ENCODE data around the gene SLC30A10.
"Not testable (repeated sequence)": the region's sequence is repeated elsewhere in the genome, so short reads cannot be mapped to it uniquely, and the experiment has no call there.

Gene SLC30A10

DNA sequence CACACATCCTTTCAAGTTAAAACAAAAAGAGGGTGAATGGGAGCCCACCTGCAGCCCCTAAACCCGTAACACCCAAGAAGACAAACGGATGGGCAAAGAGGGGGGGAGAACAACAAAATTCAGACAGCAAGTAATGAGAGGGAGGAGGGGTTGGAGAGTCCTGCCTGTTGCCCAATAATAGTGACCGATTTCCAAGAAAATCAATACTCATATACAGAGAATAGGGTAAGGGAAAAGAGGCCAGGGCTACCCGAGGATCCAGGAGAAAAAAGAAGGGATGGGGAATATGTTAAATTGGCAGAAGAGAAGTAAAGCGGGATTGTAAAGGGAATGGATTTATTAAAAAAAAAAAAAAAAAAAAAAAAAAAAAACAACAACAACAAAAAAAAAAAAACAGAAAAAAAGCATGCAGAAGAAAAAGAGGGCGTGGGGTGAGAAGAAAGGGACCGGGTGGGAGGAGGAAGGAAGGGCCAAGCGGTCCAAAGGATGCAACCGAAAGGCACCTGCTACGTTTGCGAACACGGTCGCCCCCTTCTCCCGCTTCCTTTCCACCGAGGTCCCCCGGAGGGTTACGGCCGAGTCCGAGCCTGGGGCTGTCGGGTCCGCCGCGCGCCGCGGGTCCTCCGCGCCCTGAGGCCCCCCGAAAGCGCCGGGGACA, 930 bp downstream of the SLC30A10 start:
- no peak for DNase-seq

- DNase-seq: no peak
These were observed 1.9 kb downstream of the SLC30A10 start for GRCh38 chr1:219926363-219926998.

- no peak for DNase-seq
These were observed 4.0 kb downstream of the SLC30A10 start for GRCh38 chr1:219924342-219924741.

GRCh38 chr1:219917851-219918466, 10.4 kb downstream of the SLC30A10 start:
- no peak for DNase-seq

DNA sequence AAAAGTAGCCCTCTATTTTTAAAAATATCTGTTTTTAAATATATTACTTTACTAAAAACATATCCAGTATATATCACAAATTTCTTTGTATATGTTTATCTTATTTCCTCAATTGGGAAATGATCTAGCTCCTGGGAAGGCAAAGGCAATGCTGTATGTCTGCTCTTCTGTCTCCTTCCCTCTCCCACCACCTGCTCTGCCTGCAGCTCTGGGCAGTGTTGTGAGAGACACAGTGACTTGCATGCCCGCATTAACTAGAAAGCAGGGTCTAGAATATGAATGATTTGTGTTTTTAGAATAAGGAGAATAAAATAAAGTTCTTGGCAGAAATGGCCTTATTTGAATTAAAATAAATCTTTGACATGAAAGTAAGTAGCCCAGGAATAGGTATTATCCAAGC, 11.1 kb downstream of the SLC30A10 start:
- no peak for DNase-seq

DNA sequence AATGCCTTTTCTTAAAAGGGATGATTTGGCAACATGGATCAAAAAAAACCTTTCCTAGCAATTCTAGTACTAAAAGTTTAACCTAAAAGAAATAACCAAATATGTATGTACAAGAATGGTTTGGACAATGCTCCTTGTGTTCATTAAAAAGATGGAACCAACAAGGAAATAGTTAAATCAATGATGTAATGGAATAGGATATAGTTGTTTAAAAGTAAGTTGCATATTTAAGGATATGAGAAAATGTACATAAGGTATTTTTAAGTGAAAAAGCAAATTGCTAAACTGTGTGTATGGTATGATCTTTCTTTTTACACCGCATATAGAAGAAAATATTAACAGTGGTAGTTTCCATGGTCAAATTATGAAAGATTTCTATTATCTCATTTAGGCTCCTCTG, 12.1 kb downstream of the SLC30A10 start:
- DNase-seq: no peak

DNA sequence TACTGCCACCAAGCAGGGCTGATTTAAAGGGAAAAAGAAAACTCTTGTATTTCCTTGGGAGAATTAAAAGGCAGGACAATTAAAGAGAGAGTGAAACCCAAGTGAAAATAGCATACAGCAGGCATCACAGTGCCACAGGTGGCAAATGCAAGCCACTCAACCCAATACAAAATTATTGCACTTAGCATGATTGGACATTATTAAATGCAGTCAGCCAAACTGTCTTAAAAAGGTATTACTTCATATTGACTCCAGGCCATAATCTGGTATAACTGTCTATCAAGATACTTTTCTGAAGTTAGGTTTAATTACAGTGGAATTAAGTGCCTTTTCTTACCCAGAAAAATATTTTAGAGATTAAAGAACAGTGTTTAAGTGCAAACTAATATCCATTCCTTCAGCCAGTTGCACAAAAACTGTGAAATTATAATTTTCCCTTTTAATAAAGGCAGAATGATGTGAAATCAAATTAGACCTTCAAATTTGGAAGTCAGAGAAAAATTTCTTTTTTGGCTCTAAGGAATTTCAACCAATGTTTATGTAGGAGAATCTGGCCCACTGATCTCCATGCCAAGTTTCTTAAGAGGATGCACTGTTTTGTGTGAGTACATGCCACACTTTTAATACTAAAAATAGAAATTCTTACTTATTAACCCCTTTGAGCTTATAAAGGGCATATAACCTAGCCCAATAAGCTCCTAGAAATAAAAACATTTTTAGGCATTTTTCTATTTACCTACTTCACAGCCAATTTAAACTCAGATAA, 15.2 kb downstream of the SLC30A10 start:
- no peak for DNase-seq

- no peak for DNase-seq
These were observed 17.6 kb downstream of the SLC30A10 start for GRCh38 chr1:219910716-219911115.

DNA sequence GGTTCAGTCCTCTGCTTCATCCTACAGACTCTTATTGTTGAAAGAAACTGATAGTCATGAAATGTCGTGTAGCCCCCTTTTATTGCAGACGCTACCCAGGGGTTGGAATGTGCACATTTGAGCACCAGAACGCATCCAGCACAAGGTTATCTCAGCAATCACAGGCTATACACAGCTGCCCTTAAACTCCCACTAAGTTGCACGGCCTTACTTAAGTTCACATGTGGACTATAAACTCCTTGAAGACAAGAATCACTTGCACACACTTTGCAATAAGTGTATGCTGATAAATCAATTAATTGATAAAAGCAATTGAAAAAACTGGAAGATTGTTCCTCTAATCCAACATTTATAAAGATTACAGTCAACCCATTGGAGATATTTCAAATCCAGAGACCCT, 18.9 kb downstream of the SLC30A10 start:
- DNase-seq: no peak

GRCh38 chr1:219908170-219908569, 20.2 kb downstream of the SLC30A10 start:
- DNase-seq: no peak

DNA sequence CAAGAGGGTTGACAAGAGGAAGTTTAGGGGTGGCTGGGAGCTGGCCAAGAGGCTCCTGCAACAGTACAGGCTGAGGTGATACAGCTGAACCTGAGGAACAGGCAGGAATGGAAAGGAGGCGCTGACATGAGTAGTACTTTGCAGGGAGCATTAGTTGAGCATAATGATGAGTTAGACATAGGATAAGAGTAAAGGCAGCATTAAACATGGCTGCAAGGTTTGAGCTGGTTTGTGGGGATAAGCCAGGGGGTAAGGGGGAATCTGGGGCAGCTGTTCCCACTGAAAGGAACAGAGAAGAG, 20.6 kb downstream of the SLC30A10 start:
- no peak for DNase-seq

DNA sequence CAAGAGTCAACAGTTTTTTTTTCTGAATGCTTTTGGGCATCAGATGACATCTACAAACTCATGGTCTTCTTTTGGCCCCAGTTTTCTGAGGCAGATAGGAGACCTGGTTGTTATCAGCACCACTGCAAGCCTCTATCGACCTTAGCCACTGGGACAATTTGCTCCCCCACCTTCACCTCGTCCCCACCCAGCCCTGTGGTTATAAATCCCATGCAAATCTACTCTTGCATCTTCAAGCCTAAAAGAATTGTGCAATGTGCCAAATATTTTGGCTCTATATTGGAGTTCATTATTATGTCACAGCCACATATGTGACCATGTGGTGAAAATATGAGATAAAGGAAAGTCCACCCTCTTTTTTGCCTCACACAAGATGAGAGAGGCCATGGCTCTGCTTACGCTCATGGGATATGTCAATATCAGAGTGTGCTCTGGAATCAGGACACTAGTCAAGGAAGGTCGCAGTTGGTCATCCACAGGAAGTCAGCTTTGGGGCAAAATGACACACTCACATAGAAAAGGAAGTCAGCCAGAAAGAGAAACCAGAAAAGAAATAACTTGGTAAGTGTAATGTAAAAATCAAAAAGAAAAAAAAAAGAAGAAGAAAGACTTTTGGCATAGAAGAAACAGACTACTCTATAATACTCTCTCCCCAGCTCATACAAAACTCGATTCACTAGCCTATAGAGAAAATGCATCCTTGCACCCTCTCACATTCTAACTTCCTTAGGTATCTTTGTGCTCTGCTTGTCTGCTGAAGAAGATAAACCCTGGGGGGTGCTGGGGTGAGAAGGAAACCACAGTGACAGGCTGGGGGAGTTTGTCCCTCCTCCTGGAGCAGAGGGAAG, 21.2 kb downstream of the SLC30A10 start:
- DNase-seq: no peak

DNA sequence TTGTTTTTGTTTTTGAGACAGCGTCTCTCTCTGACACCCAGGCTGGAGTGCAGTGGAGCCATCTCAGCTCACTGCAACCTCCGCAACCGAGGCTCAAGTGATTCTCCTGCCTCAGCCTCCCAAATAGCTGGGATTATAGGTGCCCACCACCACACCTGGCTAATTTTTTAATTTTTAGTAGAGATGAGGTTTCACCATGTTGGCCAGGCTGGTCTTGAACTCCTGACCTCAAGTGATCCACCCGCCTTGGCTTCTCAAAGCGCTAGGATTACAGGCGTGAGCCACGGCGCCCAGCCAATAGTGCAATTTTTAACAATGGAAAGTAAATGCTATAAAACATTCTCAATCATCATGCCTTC, 21.8 kb downstream of the SLC30A10 start:
- DNase-seq: not testable (repeated sequence)

DNA sequence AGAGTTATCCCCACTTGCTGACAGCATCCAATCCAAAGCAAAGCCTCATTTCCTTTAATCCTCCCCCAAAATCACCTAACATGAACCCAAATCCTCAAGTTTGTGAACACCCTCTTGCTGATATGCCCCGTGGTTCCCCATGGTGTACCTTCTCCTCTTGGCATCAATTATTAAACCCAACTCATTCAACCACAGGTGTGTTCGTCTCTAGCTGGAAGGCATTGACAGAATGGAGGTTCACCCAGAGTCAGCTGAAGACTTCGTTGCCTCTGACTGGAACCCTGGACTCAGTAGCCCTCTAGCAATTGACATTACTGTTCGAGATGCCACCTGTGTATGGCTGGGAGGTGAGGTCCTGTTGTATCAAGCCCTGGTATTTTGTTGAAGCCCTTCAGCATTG, 22.8 kb downstream of the SLC30A10 start:
- no peak for DNase-seq

DNA sequence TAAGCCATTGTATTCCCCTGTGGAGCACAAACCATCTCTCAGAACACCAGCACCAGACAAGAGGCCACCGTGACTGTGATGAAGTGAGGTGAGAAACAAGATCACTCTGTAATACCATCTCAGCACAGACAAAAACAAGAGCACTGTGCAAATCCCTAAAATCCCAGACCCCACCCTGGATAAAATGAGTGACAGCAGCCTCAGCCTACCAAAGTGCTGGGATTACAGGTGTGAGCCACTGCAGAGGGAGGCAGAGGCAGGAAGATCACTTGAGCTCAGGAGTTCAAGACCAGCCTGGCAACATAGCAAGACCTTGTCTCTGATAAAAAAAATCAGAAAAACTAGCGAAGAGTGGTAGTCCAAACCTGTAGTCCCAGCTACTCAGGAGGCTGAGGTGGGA, 23.4 kb downstream of the SLC30A10 start:
- no peak for DNase-seq

- DNase-seq: no peak
These were observed 24.9 kb downstream of the SLC30A10 start for GRCh38 chr1:219903353-219903871.

- no peak for DNase-seq
These were observed 25.4 kb downstream of the SLC30A10 start for GRCh38 chr1:219902951-219903350.

DNA sequence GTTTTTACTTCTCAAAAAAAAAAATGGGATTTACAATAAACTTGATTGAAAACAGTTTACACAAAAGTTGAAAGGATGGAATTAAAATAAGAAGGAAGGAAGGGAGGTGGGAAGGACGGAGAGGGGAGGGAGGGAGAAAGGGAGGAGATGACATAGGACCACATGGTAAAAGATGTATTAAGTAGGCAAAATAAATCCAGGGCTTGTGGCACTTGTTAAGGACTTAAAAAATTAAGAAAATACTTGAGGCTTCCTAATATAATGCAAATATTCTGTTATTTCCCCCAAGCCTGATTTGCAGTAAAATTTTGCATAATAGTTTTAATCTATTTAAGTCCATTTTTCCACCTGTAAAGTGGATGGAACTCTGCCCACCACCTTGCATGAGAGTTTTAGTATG, 27.5 kb downstream of the SLC30A10 start:
- DNase-seq: no peak

- DNase-seq: no peak
These were observed 28.2 kb downstream of the SLC30A10 start for GRCh38 chr1:219900201-219900600.

GRCh38 chr1:219898375-219898774, 30.0 kb downstream of the SLC30A10 start:
- no peak for DNase-seq

- no peak for DNase-seq
These were observed 30.4 kb downstream of the SLC30A10 start for GRCh38 chr1:219897914-219898313.

- DNase-seq: not testable (repeated sequence)
These were observed 36.1 kb downstream of the SLC30A10 start for GRCh38 chr1:219892271-219892670.

DNA sequence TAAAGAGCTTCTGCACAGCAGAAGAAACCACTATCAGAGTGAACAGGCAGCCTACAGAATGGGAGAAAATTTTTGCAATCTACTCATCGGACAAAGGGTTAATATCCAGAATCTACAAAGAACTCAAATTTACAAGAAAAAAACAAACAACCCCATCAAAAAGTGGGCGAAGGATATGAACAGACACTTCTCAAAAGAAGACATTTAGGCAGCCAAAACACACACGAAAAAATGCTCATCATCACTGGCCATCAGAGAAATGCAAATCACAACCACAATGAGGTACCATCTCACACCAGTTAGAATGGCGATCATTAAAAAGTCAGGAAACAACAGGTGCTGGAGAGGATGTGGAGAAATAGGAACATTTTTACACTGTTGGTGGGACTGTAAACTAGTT, 36.5 kb downstream of the SLC30A10 start:
- not testable (repeated sequence) for DNase-seq

Data from islet precursor cell (in vitro differentiated cells).